Esophagus squamous epithelium (tissue), 5 donors: ENCODE measurements around the gene NKX2-3. TPM values are rescaled to one million over a fixed set of nuclear protein-coding genes. Genes with fewer than 3 reads are reported as not detected.

Experiments used
- DNase-seq: peaks from one replicate; lab custom pipeline; 2025; lab: John Stamatoyannopoulos, UW
- H3K27ac ChIP-seq, 4 donors: fragments of 200-600 bp; sonication (generic); one replicate each; pipeline ENCODE4 v1.5.1; 2016 to 2019; ENCODE audit warnings: mild to moderate bottlenecking in 1 of 4
- H3K27me3 ChIP-seq, 4 donors: fragments of 200-600 bp; sonication (generic); 1 replicate in 3 of 4; 2 replicates in 1 of 4; pipeline versions ENCODE4 v1.5.1 to v1.6.0; 2017 to 2021; ENCODE audit warnings: antibody characterized with exemption in 1 of 4
- H3K36me3 ChIP-seq, 3 donors: fragments of 200-600 bp; sonication (generic); one replicate each; pipeline ENCODE4 v1.5.1; 2016 to 2019
- H3K4me1 ChIP-seq, 3 donors: fragments of 200-600 bp; sonication (generic); one replicate each; pipeline ENCODE4 v1.5.1; 2017 to 2019
- H3K4me3 ChIP-seq, 4 donors: fragments of 200-600 bp; sonication (generic); 1 replicate in 3 of 4; 2 replicates in 1 of 4; pipeline ENCODE4 v1.5.1; 2016 to 2019; ENCODE audit warnings: mild to moderate bottlenecking in 2 of 4, moderate library complexity in 1 of 4
- H3K9me3 ChIP-seq, 3 donors: fragments of 200-600 bp; sonication (generic); one replicate each; pipeline ENCODE4 v1.5.1; 2016 to 2019
- CTCF ChIP-seq, 6 experiments: fragments of 450-650 bp in 4 of 6; fragments of 200-600 bp in 2 of 6; sonication (generic) in 2 of 6; IDR thresholded peaks; one replicate each; pipeline ENCODE4 v1.5.1; 2016 to 2019; ENCODE audit warnings: antibody characterized with exemption in 6 of 6, mild to moderate bottlenecking in 4 of 6, moderate library complexity in 4 of 6
- POLR2A ChIP-seq, 4 donors: fragments of 450-650 bp; IDR thresholded peaks; one replicate each; pipeline ENCODE4 v1.6.1; 2017; ENCODE audit warnings: antibody characterized with exemption in 4 of 4, mild to moderate bottlenecking in 4 of 4, moderate library complexity in 3 of 4
- WGBS, 2 donors: methylation state at CpG; one replicate each; pipeline ENCODE4 v1.1.5; 2018; 5-methylcytosine and 5-hydroxymethylcytosine counted together
- intact Hi-C: fragments of 100-400 bp; cut with DNase I; formaldehyde crosslinking; loops from one replicate; pipeline ENCODE4 v1.15.0; 2022
- total RNA-seq, 4 donors: library from RNA; depleted of rRNA; stranded (reverse); fragments of >200 nt; gene quantifications; one replicate each; pipeline ENCODE4 v1.1.0, GENCODE V29; 2016
- donor health status: DM: yes; HTN: yes; CAD: no.

Gene NKX2-3
- total RNA-seq, 4 donors from 2014 or later = 0.19 to 0.40 TPM; not detected in 2

DNA sequence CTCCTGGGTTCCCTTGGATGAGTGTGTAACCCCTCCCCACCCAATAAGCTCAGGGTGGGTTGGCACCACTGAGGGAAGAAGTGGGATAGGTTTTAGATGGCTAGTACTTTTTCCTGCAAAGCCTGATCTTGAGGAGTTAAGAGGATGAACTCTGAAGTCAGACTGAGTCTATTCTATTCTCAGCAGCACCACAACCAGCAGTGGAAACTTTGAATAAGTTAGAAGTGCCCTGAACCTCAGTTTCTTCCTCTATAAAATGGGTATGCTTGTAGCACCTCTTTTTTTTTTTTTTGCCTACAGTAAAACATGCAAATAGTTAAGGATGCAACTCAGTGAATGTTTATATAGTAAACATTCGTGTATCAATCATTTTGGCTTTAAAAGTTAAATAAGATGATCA, 7.1 kb downstream of the NKX2-3 start:
- no peak overlapping the region for H3K27ac ChIP-seq
- H3K4me1 ChIP-seq = peaks cover 27 to 46% (median 35%) of the 10 kb centered on the region in 3 donors
- H3K36me3 ChIP-seq = no peaks in the 10 kb centered on the region
- H3K9me3 ChIP-seq = no peaks in the 10 kb centered on the region
- TF ChIP-seq CTCF (IDR thresholded peaks at IDR 0.05) (no peak), POLR2A (IDR thresholded peaks at IDR 0.05) (no peak)
- H3K27me3 ChIP-seq = peaks cover 21 to 100% (median 51%) of the 10 kb centered on the region in 4 donors
- intact Hi-C loops = no loop called here
- DNase-seq = no peak
- 9 to 18% methylated on average over 1 of the region's 1 CpG for WGBS, 2 donors
- H3K4me3 ChIP-seq = no peak overlapping the region

DNA sequence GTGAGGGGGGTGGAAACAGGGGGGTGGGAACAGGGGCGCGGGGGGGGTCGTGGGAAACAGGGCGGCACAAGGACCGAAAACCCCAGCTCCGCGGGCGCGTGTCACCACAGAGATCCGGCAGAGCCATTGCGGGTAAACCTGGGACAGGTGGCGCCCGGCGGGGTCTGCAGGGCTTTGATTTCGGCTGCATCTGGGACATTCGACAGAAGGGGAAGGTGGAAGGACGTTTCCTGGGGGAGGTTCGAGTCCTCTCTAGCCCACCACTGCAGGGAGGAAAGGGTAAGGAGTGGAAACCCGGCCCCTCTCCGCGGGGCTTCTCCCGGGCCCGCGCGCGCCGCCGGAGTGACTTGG, 7.5 kb downstream of the NKX2-3 start:
- 16 to 20% methylated on average over 3 to 13 of the region's 28 CpGs for WGBS, 2 donors
- Histone ChIP-seq H3K27me3 (peaks cover 21 to 100% (median 50%) of the 10 kb centered on the region in 4 donors), H3K9me3 (no peaks in the 10 kb centered on the region), H3K4me3 (peak overlapping the region in 2 of 4 donors; percentile 31 to 52), H3K36me3 (no peaks in the 10 kb centered on the region), H3K4me1 (peaks cover 25 to 41% (median 30%) of the 10 kb centered on the region in 3 donors), H3K27ac (no peak overlapping the region)
- DNase-seq = no peak
- TF ChIP-seq POLR2A (IDR thresholded peaks at IDR 0.05) = no peak
- TF ChIP-seq CTCF (IDR thresholded peaks at IDR 0.05) = no peak
- intact Hi-C loops = no loop called here

DNA sequence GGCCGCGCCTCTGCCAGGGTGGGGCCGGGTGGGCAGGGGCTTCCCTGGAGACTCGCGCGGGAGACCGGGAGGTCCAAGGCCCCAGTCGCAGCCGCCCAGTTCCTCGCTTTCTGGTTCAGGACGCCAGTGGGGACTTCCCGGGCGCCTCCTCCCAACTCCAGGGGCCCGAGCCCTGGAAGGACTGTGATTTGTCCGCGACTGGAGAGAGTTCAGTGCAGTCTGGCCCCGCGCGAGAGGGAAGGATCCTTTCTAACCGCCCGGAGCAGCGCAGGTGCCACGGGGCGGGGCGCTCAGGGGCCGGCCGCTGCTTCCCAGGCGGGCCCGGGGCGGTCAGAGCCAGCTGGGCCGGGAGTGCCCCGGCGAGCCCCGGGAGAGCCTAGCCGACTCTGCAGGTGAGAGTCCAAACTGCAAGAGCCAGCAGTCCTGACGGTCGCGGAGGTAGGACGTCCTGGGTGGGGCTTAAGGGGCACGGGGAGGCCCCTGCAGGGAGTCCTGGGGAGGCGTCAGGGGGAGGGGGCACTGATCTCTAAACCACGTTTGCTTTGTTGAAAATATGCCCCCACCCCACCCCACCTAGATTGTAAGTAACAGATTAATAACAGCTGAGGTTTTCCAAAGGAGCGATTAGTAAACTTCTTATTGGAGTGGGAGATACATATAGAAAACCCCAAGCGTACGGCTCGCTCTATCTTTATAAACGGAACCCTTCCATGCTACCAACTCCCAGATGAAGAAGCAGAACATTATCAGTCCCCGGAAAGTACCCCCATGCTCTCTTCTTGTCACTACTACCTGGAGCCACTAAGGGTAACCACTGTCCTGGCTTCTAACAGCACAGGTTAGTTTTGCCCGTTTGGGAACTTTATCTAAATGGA, 8.2 kb downstream of the NKX2-3 start:
- H3K4me1 ChIP-seq = peaks cover 21 to 35% (median 24%) of the 10 kb centered on the region in 3 donors
- no peak overlapping the region for H3K27ac ChIP-seq
- intact Hi-C loops = no loop called here
- 13 to 23% methylated on average over 7 to 10 of the region's 49 CpGs for WGBS, 2 donors
- peaks cover 21 to 100% (median 47%) of the 10 kb centered on the region in 4 donors for H3K27me3 ChIP-seq
- no peaks in the 10 kb centered on the region for H3K9me3 ChIP-seq
- H3K4me3 ChIP-seq = peak overlapping the region in 2 of 4 donors; percentile 31 to 52
- TF ChIP-seq CTCF (IDR thresholded peaks at IDR 0.05) (no peak), POLR2A (IDR thresholded peaks at IDR 0.05) (no peak)
- DNase-seq = no peak
- no peaks in the 10 kb centered on the region for H3K36me3 ChIP-seq

DNA sequence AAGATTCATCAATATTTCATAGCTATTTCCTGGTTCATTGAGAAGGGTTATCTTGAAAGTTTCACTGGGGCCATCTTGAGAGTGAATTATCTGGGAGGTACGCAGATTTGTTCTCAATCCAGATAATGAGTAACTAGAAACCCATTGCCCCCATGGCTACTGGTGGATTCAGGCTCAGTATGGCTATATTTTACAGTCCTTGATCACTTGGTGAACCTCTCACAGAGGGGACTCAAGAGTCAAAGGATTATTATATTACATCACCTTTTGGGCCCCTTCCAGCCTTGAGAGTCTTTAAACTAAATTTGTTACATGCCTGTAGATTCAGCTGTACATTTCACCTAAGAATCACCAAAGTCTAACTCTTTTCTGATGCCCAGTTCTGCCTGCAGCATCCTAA, 11.6 kb downstream of the NKX2-3 start:
- Histone ChIP-seq H3K36me3 (no peaks in the 10 kb centered on the region), H3K9me3 (no peaks in the 10 kb centered on the region), H3K27me3 (peaks cover 17 to 98% (median 21%) of the 10 kb centered on the region in 4 donors), H3K4me3 (no peak overlapping the region), H3K27ac (no peak overlapping the region), H3K4me1 (peaks cover 9 to 16% (median 9%) of the 10 kb centered on the region in 3 donors)
- intact Hi-C loops = no loop called here
- 95 to 100% methylated on average over 1 of the region's 1 CpG for WGBS, 2 donors
- DNase-seq = no peak
- TF ChIP-seq CTCF (IDR thresholded peaks at IDR 0.05) (no peak), POLR2A (IDR thresholded peaks at IDR 0.05) (no peak)

- WGBS, 2 donors = 47 to 59% methylated on average over 2 of the region's 2 CpGs
- no peak for DNase-seq
- Histone ChIP-seq H3K4me1 (no peaks in the 10 kb centered on the region), H3K27ac (no peak overlapping the region), H3K4me3 (no peak overlapping the region), H3K36me3 (no peaks in the 10 kb centered on the region), H3K27me3 (peaks cover 0 to 98% (median 0%) of the 10 kb centered on the region in 4 donors), H3K9me3 (no peaks in the 10 kb centered on the region)
- intact Hi-C loops = no loop called here
- TF ChIP-seq POLR2A (IDR thresholded peaks at IDR 0.05) (no peak), CTCF (IDR thresholded peaks at IDR 0.05) (peak in 2 of 6 experiments; percentile 21 to 46)
Observed at GRCh38 chr10:99548041-99548530, 15.3 kb downstream of the NKX2-3 start.
